Coronary artery (tissue), 2 donors: ENCODE results near the gene SLC39A7.

ENCODE experiments used
- DNase-seq: peaks from one replicate; pipeline ENCODE4 v3.0.0-alpha.2; 2017; ENCODE audit warnings: low spot score
- H3K27ac ChIP-seq, 2 donors: fragments of 200-600 bp; sonication (generic); one replicate each; pipeline ENCODE4 v1.5.1; 2016 to 2019
- H3K4me3 ChIP-seq: fragments of 200-600 bp; sonication (generic); 2 replicates; pipeline ENCODE4 v1.5.1; 2016; ENCODE audit warnings: mild to moderate bottlenecking, moderate library complexity
- TF ChIP-seq, protein P1 (sequence below): fragments of 200-600 bp; sonication (generic); IDR thresholded peaks from one replicate; pipeline ENCODE4 v1.5.1; 2019; ENCODE audit warnings: antibody characterized with exemption

SLC39A7 gene

DNA sequence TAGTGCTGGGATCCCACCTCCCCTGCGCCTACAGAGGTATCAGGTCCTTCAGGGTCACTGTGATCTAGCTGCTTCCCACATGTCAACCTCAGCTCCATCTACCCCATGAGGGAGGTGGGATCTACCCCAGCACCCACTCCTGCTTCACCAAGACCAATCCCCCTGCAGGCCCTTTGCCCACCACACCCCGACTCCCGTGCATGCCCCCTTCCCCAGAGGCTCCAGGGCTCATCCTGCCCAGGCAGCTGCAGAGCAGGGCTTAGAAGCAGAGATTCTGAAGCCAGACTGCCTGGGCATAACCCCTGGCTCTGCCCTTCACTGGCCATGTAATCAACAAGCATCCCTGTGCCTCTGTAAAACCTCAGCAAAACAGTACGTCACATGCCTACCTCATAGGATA lies 25.9 kb upstream of the SLC39A7 start:
- no peak overlapping the region for H3K27ac ChIP-seq
- no peak for DNase-seq
- no peak overlapping the region for H3K4me3 ChIP-seq
- TF ChIP-seq, protein P1, sequence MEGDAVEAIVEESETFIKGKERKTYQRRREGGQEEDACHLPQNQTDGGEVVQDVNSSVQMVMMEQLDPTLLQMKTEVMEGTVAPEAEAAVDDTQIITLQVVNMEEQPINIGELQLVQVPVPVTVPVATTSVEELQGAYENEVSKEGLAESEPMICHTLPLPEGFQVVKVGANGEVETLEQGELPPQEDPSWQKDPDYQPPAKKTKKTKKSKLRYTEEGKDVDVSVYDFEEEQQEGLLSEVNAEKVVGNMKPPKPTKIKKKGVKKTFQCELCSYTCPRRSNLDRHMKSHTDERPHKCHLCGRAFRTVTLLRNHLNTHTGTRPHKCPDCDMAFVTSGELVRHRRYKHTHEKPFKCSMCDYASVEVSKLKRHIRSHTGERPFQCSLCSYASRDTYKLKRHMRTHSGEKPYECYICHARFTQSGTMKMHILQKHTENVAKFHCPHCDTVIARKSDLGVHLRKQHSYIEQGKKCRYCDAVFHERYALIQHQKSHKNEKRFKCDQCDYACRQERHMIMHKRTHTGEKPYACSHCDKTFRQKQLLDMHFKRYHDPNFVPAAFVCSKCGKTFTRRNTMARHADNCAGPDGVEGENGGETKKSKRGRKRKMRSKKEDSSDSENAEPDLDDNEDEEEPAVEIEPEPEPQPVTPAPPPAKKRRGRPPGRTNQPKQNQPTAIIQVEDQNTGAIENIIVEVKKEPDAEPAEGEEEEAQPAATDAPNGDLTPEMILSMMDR = no peak

DNA sequence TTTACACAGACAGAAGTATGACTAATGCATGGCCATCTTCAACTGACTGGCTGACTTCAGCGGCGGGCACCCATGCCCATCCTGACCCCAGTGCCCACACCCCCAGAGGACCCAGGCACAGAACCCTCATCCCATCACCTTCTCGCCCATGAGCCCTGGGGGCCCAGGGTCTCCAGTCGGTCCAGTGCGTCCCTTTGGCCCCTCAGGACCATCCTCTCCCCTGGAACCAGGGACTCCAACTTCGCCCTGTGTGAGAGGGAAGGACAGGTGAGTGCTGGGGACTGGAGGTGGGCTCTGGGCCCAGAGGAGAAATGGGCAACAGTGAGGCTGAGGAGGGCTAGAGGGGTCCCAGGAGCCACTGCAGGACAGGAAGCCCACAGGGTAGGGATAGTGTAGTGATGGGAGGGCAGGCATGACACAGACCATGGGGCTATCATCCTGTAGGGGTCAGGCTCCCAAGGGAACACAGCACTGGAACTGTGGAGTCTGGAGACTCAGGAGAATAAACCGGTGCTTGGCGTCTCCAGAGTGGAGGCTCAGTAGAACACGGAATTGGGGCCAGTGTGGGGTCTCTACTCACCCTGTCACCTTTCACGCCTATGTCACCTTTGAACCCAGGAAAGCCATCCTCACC lies 25.1 kb upstream of the SLC39A7 start:
- no peak overlapping the region for H3K27ac ChIP-seq
- no peak overlapping the region for H3K4me3 ChIP-seq
- TF ChIP-seq, protein P1 = no peak
- DNase-seq = no peak

- TF ChIP-seq, protein P1 = no peak
- Histone ChIP-seq H3K4me3 (no peak overlapping the region), H3K27ac (no peak overlapping the region)
- DNase-seq = no peak
These were observed 23.8 kb upstream of the SLC39A7 start for GRCh38 chr6:33176906-33177305.

- DNase-seq = no peak
- H3K4me3 ChIP-seq = no peak overlapping the region
- no peak overlapping the region for H3K27ac ChIP-seq
- TF ChIP-seq, protein P1 = no peak
These were observed 22.9 kb upstream of the SLC39A7 start for GRCh38 chr6:33177552-33178446.

GRCh38 chr6:33178755-33179475 lies 21.8 kb upstream of the SLC39A7 start:
- Histone ChIP-seq H3K4me3 (no peak overlapping the region), H3K27ac (no peak overlapping the region)
- no peak for DNase-seq
- TF ChIP-seq, protein P1 = no peak

- Histone ChIP-seq H3K4me3 (no peak overlapping the region), H3K27ac (no peak overlapping the region)
- DNase-seq = no peak
- TF ChIP-seq, protein P1 = no peak
These were observed 19.5 kb upstream of the SLC39A7 start for GRCh38 chr6:33181141-33181540.
